Measurements from ENCODE around the gene CCR1.

The CCR1 gene

GRCh38 chr3:46208167-46208704, at the start of gene CCR1:
CCR1 (minus strand) TSS chr3:46208313; CDS start chr3:46204313, 4,000 bp downstream.
- DNase-seq = no peak

- no peak for DNase-seq
Measured at GRCh38 chr3:46252980-46253379, 44.9 kb upstream of the CCR1 start.

- DNase-seq = no peak
Measured at GRCh38 chr3:46245146-46245545, 37.0 kb upstream of the CCR1 start.

GRCh38 chr3:46243560-46243959, 35.4 kb upstream of the CCR1 start:
- DNase-seq = no peak

GRCh38 chr3:46242120-46242519, 34.0 kb upstream of the CCR1 start, which contains the start of gene CCR3:
CCR3 (plus strand) TSS chr3:46242460; CDS start chr3:46265159, 22,699 bp downstream.
- no peak for DNase-seq

GRCh38 chr3:46239952-46240351, 31.8 kb upstream of the CCR1 start:
- no peak for DNase-seq

GRCh38 chr3:46239301-46239938, 31.3 kb upstream of the CCR1 start:
- no peak for DNase-seq

GRCh38 chr3:46238386-46238785, 30.3 kb upstream of the CCR1 start:
- no peak for DNase-seq

- DNase-seq = no peak
Measured at GRCh38 chr3:46236294-46237054, 28.4 kb upstream of the CCR1 start.

GRCh38 chr3:46235425-46235824, 27.3 kb upstream of the CCR1 start:
- DNase-seq = no peak

GRCh38 chr3:46233194-46233593, 25.1 kb upstream of the CCR1 start:
- DNase-seq = no peak

GRCh38 chr3:46231323-46231722, 23.2 kb upstream of the CCR1 start:
- no peak for DNase-seq

- no peak for DNase-seq
Measured at GRCh38 chr3:46228260-46229242, 20.4 kb upstream of the CCR1 start.

GRCh38 chr3:46222435-46223161, 14.5 kb upstream of the CCR1 start:
- DNase-seq = no peak

GRCh38 chr3:46221938-46222337, 13.8 kb upstream of the CCR1 start:
- no peak for DNase-seq

- no peak for DNase-seq
Measured at GRCh38 chr3:46221391-46221790, 13.3 kb upstream of the CCR1 start.

- no peak for DNase-seq
Measured at GRCh38 chr3:46218196-46218709, 10.1 kb upstream of the CCR1 start.

- no peak for DNase-seq
Measured at GRCh38 chr3:46215810-46216414, 7.8 kb upstream of the CCR1 start.

- DNase-seq = no peak
Measured at GRCh38 chr3:46214751-46215352, 6.7 kb upstream of the CCR1 start.

- DNase-seq = no peak
Measured at GRCh38 chr3:46213201-46213600, 5.1 kb upstream of the CCR1 start.

- no peak for DNase-seq
Measured at GRCh38 chr3:46212101-46212500, 4.0 kb upstream of the CCR1 start.

Measured in NCI-H2227 treated with DMSO at 0.1 percent for 48 hours (cell line).